Uterine smooth muscle cell (primary cell): ENCODE data around the gene CHST14. TPM values are rescaled to one million over a fixed set of nuclear protein-coding genes. Genes with fewer than 3 reads are reported as not detected.

Experiments
- total RNA-seq: library from RNA; depleted of rRNA; stranded (reverse); fragments of >200 nt; gene quantifications from 2 replicates; pipeline ENCODE4 v1.2.3, GENCODE V29; 2014

CHST14 gene
- 8.5 and 11.0 TPM in 2 replicates for total RNA-seq

GRCh38 chr15:40470423-40471104 lies at the start of gene CHST14:
Gene CHST14 (plus strand): TSS chr15:40470984. CDS start chr15:40471214, 230 bp downstream.

GRCh38 chr15:40440743-40441564 lies 29.8 kb upstream of the CHST14 start, which contains the start of gene BAHD1:
Gene BAHD1 (plus strand): TSS chr15:40440953. CDS start chr15:40458465, 17,512 bp downstream.

Other genes with a start within 250 kb of the CHST14 start
- under 0.01 TPM in 2 replicates for gene PAK6, start 231.9 kb upstream of the CHST14 start, total RNA-seq
- gene ANKRD63, start 187.9 kb upstream of the CHST14 start, total RNA-seq: not detected in 2 replicates
- gene PLCB2, start 163.0 kb upstream of the CHST14 start, total RNA-seq: 0.12 and 0.66 TPM in 2 replicates
- gene INAFM2, start 147.3 kb upstream of the CHST14 start, total RNA-seq: 8.7 and 10.1 TPM in 2 replicates
- 32.9 and 46.2 TPM in 2 replicates for gene CCDC9B, start 130.0 kb upstream of the CHST14 start, total RNA-seq
- gene PHGR1, start 120.0 kb upstream of the CHST14 start, total RNA-seq: not detected in 2 replicates
- under 0.01 and 0.12 TPM in 2 replicates for gene DISP2, start 112.8 kb upstream of the CHST14 start, total RNA-seq
- gene KNSTRN, start 88.3 kb upstream of the CHST14 start, total RNA-seq: 45.1 and 118 TPM in 2 replicates
- 46.3 and 60.2 TPM in 2 replicates for gene IVD, start 65.2 kb upstream of the CHST14 start, total RNA-seq
- gene BAHD1, start 30.0 kb upstream of the CHST14 start, total RNA-seq: 7.3 and 8.5 TPM in 2 replicates
- gene CCDC32, start 94.1 kb downstream of the CHST14 start, total RNA-seq: 18.2 and 19.1 TPM in 2 replicates
- gene RPUSD2, start 98.3 kb downstream of the CHST14 start, total RNA-seq: 14.0 and 18.0 TPM in 2 replicates
- 11.1 and 43.8 TPM in 2 replicates for gene KNL1, start 123.3 kb downstream of the CHST14 start, total RNA-seq
- gene RAD51, start 224.2 kb downstream of the CHST14 start, total RNA-seq: 4.9 and 11.0 TPM in 2 replicates